Measurements from ENCODE around the gene AUTS2. TPM values are rescaled to one million over a fixed set of nuclear protein-coding genes. Genes with fewer than 3 reads are reported as not detected.

The AUTS2 gene
- total and polyA plus RNA-seq, 4 donors, result 4.9 to 24.4 (median 7.0) TPM

- no peak for DNase-seq (ENCODE audit: low spot score)
- no peaks in the 10 kb centered on the region for H3K27me3 ChIP-seq (ENCODE audit: control insufficient read depth in 4 of 4, insufficient read depth in 4 of 4, low read length in 3 of 4)
- no peak overlapping the region for H3K9ac ChIP-seq (ENCODE audit: low read depth in 1 of 2, low read length in 2 of 2)
- no peak for TF ChIP-seq HNF4A (conservative IDR thresholded peaks at IDR 0.05)
- TF ChIP-seq MAX (IDR thresholded peaks at IDR 0.05), result no peak
- TF ChIP-seq GABPA (IDR thresholded peaks at IDR 0.05 in 1 of 2, conservative IDR thresholded peaks at IDR 0.05 in 1 of 2), result no peak
- no peak for TF ChIP-seq ATF3 (IDR thresholded peaks at IDR 0.05)
- TF ChIP-seq, protein P1, sequence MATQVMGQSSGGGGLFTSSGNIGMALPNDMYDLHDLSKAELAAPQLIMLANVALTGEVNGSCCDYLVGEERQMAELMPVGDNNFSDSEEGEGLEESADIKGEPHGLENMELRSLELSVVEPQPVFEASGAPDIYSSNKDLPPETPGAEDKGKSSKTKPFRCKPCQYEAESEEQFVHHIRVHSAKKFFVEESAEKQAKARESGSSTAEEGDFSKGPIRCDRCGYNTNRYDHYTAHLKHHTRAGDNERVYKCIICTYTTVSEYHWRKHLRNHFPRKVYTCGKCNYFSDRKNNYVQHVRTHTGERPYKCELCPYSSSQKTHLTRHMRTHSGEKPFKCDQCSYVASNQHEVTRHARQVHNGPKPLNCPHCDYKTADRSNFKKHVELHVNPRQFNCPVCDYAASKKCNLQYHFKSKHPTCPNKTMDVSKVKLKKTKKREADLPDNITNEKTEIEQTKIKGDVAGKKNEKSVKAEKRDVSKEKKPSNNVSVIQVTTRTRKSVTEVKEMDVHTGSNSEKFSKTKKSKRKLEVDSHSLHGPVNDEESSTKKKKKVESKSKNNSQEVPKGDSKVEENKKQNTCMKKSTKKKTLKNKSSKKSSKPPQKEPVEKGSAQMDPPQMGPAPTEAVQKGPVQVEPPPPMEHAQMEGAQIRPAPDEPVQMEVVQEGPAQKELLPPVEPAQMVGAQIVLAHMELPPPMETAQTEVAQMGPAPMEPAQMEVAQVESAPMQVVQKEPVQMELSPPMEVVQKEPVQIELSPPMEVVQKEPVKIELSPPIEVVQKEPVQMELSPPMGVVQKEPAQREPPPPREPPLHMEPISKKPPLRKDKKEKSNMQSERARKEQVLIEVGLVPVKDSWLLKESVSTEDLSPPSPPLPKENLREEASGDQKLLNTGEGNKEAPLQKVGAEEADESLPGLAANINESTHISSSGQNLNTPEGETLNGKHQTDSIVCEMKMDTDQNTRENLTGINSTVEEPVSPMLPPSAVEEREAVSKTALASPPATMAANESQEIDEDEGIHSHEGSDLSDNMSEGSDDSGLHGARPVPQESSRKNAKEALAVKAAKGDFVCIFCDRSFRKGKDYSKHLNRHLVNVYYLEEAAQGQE (IDR thresholded peaks at IDR 0.05), result no peak
- TF ChIP-seq, protein P2, sequence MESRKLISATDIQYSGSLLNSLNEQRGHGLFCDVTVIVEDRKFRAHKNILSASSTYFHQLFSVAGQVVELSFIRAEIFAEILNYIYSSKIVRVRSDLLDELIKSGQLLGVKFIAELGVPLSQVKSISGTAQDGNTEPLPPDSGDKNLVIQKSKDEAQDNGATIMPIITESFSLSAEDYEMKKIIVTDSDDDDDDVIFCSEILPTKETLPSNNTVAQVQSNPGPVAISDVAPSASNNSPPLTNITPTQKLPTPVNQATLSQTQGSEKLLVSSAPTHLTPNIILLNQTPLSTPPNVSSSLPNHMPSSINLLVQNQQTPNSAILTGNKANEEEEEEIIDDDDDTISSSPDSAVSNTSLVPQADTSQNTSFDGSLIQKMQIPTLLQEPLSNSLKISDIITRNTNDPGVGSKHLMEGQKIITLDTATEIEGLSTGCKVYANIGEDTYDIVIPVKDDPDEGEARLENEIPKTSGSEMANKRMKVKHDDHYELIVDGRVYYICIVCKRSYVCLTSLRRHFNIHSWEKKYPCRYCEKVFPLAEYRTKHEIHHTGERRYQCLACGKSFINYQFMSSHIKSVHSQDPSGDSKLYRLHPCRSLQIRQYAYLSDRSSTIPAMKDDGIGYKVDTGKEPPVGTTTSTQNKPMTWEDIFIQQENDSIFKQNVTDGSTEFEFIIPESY (IDR thresholded peaks at IDR 0.05), result no peak
- no peak for TF ChIP-seq TAF1 (conservative IDR thresholded peaks at IDR 0.05)
- TF ChIP-seq CTCF (IDR thresholded peaks at IDR 0.05; ENCODE audit: low read depth, low read length, missing input control), result no peak
- TF ChIP-seq SP1 (IDR thresholded peaks at IDR 0.05), result no peak
- TF ChIP-seq HNF4G (IDR thresholded peaks at IDR 0.05), result no peak
- TF ChIP-seq RAD21 (IDR thresholded peaks at IDR 0.05), result no peak
- TF ChIP-seq RXRA (IDR thresholded peaks at IDR 0.05), result no peak
- TF ChIP-seq FOXA2 (IDR thresholded peaks at IDR 0.05), result no peak
- TF ChIP-seq FOXA1 (IDR thresholded peaks at IDR 0.05), result no peak
- no peak for TF ChIP-seq JUND (IDR thresholded peaks at IDR 0.05)
- no peak for TF ChIP-seq EGR1 (IDR thresholded peaks at IDR 0.05; ENCODE audit: low read depth in 2 of 2)
- no peak for TF ChIP-seq NR2F2 (IDR thresholded peaks at IDR 0.05)
- no peak for TF ChIP-seq YY1 (IDR thresholded peaks at IDR 0.05)
- no peak overlapping the region for H3K4me3 ChIP-seq (ENCODE audit: low read depth in 1 of 3, low read length in 3 of 3)
- WGBS, result 82% methylated on average over 4 of the region's 4 CpGs
- H3K4me1 ChIP-seq (ENCODE audit: control insufficient read depth in 4 of 4, insufficient read depth in 4 of 4, low read length in 3 of 4), result no peaks in the 10 kb centered on the region
- H3K9me3 ChIP-seq (ENCODE audit: control insufficient read depth in 4 of 4, low read length in 3 of 4), result no peaks in the 10 kb centered on the region
- no peaks in the 10 kb centered on the region for H3K36me3 ChIP-seq (ENCODE audit: control insufficient read depth in 4 of 4, insufficient read depth in 3 of 4, low read depth in 1 of 4, low read length in 3 of 4)
- H3K27ac ChIP-seq (ENCODE audit: low read depth in 1 of 2, low read length in 2 of 2), result no peak overlapping the region
These were observed 45.0 kb downstream of the AUTS2 start for GRCh38 chr7:69643265-69643664.
